HTERT RPE-1 (cell line): Measurements from ENCODE around the gene SYT2.

Experiments used
- in situ Hi-C: fragments of 300-500 bp; cut with MboI; formaldehyde crosslinking; loops from 4 replicates; pipeline ENCODE4 v1.14.3; 2020; ENCODE audit warnings: low sequenced_read_pairs

The SYT2 gene

GRCh38 chr1:202680586-202681352 lies 29.5 kb downstream of the SYT2 start:
- in situ Hi-C loops = no loop called here

GRCh38 chr1:202679406-202680177 lies 30.7 kb downstream of the SYT2 start:
- in situ Hi-C loops = no loop called here

GRCh38 chr1:202677433-202677832 lies 32.8 kb downstream of the SYT2 start:
- in situ Hi-C loops = no loop called here

- in situ Hi-C loops = no loop called here
Measured at GRCh38 chr1:202673531-202673930, 36.7 kb downstream of the SYT2 start.

GRCh38 chr1:202671399-202671798 lies 38.9 kb downstream of the SYT2 start:
- in situ Hi-C loops = no loop called here

GRCh38 chr1:202665417-202665816 lies 44.8 kb downstream of the SYT2 start:
- in situ Hi-C loops = no loop called here

- in situ Hi-C loops = no loop called here
Measured at GRCh38 chr1:202664083-202664482, 46.2 kb downstream of the SYT2 start.

- in situ Hi-C loops = no loop called here
Measured at GRCh38 chr1:202663131-202663530, 47.1 kb downstream of the SYT2 start.

GRCh38 chr1:202662081-202662480 lies 48.2 kb downstream of the SYT2 start:
- in situ Hi-C loops = no loop called here

GRCh38 chr1:202661136-202661845 lies 49.0 kb downstream of the SYT2 start:
- in situ Hi-C loops = no loop called here

GRCh38 chr1:202659974-202660373 lies 50.3 kb downstream of the SYT2 start:
- in situ Hi-C loops = no loop called here

GRCh38 chr1:202659541-202659940 lies 50.7 kb downstream of the SYT2 start:
- in situ Hi-C loops = no loop called here

- in situ Hi-C loops = no loop called here
Measured at GRCh38 chr1:202658769-202659168, 51.5 kb downstream of the SYT2 start.

GRCh38 chr1:202658251-202658759 lies 51.9 kb downstream of the SYT2 start:
- in situ Hi-C loops = no loop called here

- in situ Hi-C loops = no loop called here
Measured at GRCh38 chr1:202656951-202657646, 53.2 kb downstream of the SYT2 start.

- in situ Hi-C loops = no loop called here
Measured at GRCh38 chr1:202656057-202656456, 54.2 kb downstream of the SYT2 start.

GRCh38 chr1:202654079-202654478 lies 56.2 kb downstream of the SYT2 start:
- in situ Hi-C loops = no loop called here

GRCh38 chr1:202649553-202650392 lies 60.5 kb downstream of the SYT2 start:
- in situ Hi-C loops = no loop called here

GRCh38 chr1:202648605-202649226 lies 61.5 kb downstream of the SYT2 start:
- in situ Hi-C loops = no loop called here

GRCh38 chr1:202645097-202645476 lies 65.2 kb downstream of the SYT2 start:
- in situ Hi-C loops = no loop called here
